HUES48 (cell line): Measurements from ENCODE around the gene PET117.
A peak's percentile ranks its signal among the peaks of the same experiment; 100 is the strongest.
"Not testable (repeated sequence)": the region's sequence is repeated elsewhere in the genome, so short reads cannot be mapped to it uniquely, and the experiment has no call there.

ENCODE experiments used
- H3K27ac ChIP-seq: one replicate; pipeline ENCODE4 v1.7.0; 2013; ENCODE audit warnings: low read depth, low read length, inconsistent platforms
- H3K27me3 ChIP-seq: 2 replicates; pipeline ENCODE4 v1.6.1; 2013; ENCODE audit warnings: mild to moderate bottlenecking, low read length; ENCODE audit not compliant: control insufficient read depth, insufficient read depth
- H3K36me3 ChIP-seq: 2 replicates; pipeline ENCODE4 v1.6.1; 2013; ENCODE audit warnings: low read length; ENCODE audit not compliant: control insufficient read depth, insufficient read depth
- H3K4me1 ChIP-seq: 2 replicates; pipeline ENCODE4 v1.6.1; 2013; ENCODE audit warnings: mild to moderate bottlenecking, low read length; ENCODE audit not compliant: control insufficient read depth, insufficient read depth
- H3K4me3 ChIP-seq: 2 replicates; pipeline ENCODE4 v1.5.1; 2013; ENCODE audit warnings: mild to moderate bottlenecking, low read depth, low read length
- H3K9ac ChIP-seq: 2 replicates; pipeline ENCODE4 v1.6.1; 2013; ENCODE audit warnings: mild to moderate bottlenecking, low read depth, low read length, moderate library complexity
- H3K9me3 ChIP-seq: 2 replicates; pipeline ENCODE4 v1.6.1; 2013; ENCODE audit warnings: low read length; ENCODE audit not compliant: control insufficient read depth, insufficient read depth

PET117 gene

DNA sequence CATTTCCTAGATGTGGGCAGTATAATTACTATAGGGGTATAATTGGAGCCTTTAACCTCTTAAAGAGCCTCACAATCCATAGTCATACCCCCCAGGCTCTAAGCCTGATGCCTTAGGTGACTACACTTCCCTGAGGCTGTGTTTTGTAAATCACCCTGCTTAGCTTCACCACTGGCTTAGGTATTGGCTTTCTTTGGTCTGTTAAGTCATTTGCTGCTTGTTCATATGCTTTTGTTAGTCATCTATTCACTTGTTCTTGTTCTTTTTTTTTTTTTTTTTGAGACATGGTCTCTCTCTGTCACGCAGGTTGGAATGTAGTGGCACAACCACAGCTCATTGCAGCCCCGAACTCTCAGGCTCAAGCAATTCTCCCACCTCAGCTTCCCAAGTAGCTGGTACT, 26.7 kb downstream of the PET117 start:
- no peak overlapping the region for H3K4me3 ChIP-seq
- H3K27me3 ChIP-seq: no peaks in the 10 kb centered on the region
- H3K36me3 ChIP-seq: peaks cover 60% of the 10 kb centered on the region

DNA sequence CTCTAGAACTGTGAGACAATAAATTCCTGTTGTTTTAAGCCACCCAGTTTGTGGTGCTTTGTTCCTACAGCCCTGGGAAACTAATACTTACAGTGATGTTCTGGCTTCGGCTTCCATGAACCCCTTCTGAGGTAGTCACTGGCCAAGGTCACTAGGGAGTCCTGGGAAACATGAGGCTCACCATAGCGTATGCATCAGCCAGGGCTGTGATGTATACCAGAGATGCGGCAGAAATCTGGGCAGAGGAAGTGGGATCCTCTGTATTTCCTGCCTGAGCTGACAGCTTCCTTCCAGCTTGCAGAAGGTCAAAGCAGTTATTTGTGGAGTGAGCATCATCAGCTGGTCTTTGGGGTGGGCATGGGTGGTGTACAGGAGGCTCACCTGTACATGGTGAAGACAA, 27.9 kb downstream of the PET117 start:
- H3K4me3 ChIP-seq: no peak overlapping the region
- no peaks in the 10 kb centered on the region for H3K27me3 ChIP-seq
- peak overlapping the region; percentile 42 for H3K27ac ChIP-seq
- no peaks in the 10 kb centered on the region for H3K9me3 ChIP-seq
- no peak overlapping the region for H3K9ac ChIP-seq
- peaks cover 54% of the 10 kb centered on the region for H3K36me3 ChIP-seq
- peaks cover 17% of the 10 kb centered on the region for H3K4me1 ChIP-seq

More for the DNA sequence above, 26.7 kb downstream of the PET117 start:
- Histone ChIP-seq H3K9me3 (no peaks in the 10 kb centered on the region), H3K4me1 (peaks cover 17% of the 10 kb centered on the region), H3K27ac (peak overlapping the region; percentile 7), H3K9ac (no peak overlapping the region)

DNA sequence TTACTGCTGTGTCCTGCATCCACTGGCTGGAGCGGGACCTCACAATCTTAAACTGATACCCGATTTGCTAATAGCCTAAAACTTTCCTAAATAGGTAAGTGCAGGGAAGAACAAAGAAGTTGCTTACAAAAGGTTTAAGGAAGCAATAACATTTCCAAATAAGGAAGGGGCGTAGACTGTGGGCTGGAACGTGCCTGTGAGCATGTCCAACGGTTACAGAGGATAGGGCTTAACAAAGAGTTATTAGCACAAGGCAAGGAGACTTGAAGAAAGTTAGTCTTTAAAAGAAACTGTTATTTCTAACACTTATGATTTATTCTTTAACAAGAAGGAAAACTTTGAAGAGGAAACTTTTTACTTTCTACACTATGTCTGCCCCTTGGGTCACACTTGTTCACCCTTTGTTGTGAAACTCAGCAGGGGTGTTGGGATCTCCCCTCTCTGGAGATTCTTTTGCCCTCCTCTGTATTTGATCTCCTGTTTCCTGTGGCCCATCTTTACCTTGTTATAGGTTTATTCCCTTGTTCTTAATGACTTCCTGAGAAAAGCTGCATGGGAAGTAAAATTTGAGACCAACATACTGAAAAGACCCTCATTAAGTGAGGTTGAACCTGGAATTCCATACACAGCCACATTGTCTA, 28.7 kb downstream of the PET117 start:
- 0 out of 2 replicates have a peak overlapping the region, but pooled peaks have one; percentile 22 for H3K9ac ChIP-seq
- no peaks in the 10 kb centered on the region for H3K9me3 ChIP-seq
- H3K36me3 ChIP-seq: peaks cover 53% of the 10 kb centered on the region
- peak overlapping the region; percentile 64 for H3K27ac ChIP-seq
- peaks cover 17% of the 10 kb centered on the region for H3K4me1 ChIP-seq
- H3K4me3 ChIP-seq: no peak overlapping the region
- no peaks in the 10 kb centered on the region for H3K27me3 ChIP-seq

DNA sequence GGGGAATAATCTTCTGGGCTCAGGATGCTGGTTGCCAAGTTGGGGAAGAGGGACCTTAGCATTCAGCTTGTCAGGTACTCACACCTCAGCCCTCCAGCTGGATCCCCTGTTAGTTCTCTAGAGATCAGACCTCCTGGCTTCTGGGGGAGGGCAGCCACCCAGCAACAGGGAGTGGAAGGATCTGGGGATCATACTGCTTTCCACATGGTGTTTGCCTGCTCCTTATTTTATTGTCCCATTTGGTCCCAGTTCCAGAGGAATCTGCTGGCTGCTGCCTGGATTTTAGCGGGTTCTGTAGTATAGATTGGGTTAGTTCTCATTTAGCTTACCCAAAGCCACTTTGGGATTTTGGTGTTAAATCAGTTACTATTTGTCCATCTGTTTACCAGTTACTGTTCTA, 29.3 kb downstream of the PET117 start:
- Histone ChIP-seq H3K36me3 (peaks cover 47% of the 10 kb centered on the region), H3K4me3 (no peak overlapping the region), H3K27ac (peak overlapping the region; percentile 64), H3K4me1 (peaks cover 17% of the 10 kb centered on the region), H3K27me3 (no peaks in the 10 kb centered on the region), H3K9ac (0 out of 2 replicates have a peak overlapping the region, but pooled peaks have one; percentile 22), H3K9me3 (no peaks in the 10 kb centered on the region)

DNA sequence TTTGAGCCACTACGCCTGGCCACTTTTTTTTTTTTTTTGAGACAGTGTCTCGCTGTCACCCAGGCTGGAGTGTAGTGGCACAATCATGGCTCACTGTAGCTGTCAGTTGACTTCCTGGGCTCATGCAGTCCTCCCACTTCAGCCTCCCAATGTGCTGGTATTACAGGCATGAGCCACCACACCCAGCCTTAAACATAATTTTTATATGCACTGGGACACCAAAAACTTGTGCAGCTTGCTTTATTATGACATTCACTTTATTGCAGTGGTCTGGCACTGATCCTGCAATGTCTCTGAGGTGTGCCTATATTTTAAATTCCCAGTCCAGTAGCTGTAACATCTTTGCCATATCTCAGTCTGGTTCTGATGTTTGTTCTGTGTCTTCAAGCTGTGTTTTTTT, 34.7 kb downstream of the PET117 start:
- H3K27ac ChIP-seq: no peak overlapping the region
- H3K9ac ChIP-seq: no peak overlapping the region
- H3K4me1 ChIP-seq: peaks cover 5% of the 10 kb centered on the region; the same call in 1 of the 2 replicates
- H3K27me3 ChIP-seq: no peaks in the 10 kb centered on the region
- H3K9me3 ChIP-seq: no peaks in the 10 kb centered on the region
- H3K4me3 ChIP-seq: no peak overlapping the region
- H3K36me3 ChIP-seq: peaks cover 24% of the 10 kb centered on the region; the same call in 1 of the 2 replicates

- no peak overlapping the region for H3K27ac ChIP-seq
- H3K4me1 ChIP-seq: peaks cover 5% of the 10 kb centered on the region; the same call in 1 of the 2 replicates
- H3K36me3 ChIP-seq: peaks cover 16% of the 10 kb centered on the region
These were observed 37.4 kb downstream of the PET117 start for GRCh38 chr20:18174906-18175683.

GRCh38 chr20:18176318-18176785, 38.7 kb downstream of the PET117 start:
- Histone ChIP-seq H3K27me3 (no peaks in the 10 kb centered on the region), H3K9ac (0 out of 2 replicates have a peak overlapping the region, but pooled peaks have one; percentile 26), H3K4me3 (no peak overlapping the region), H3K9me3 (no peaks in the 10 kb centered on the region; the same call in 1 of the 2 replicates), H3K27ac (no peak overlapping the region), H3K4me1 (peaks cover 5% of the 10 kb centered on the region; the same call in 1 of the 2 replicates), H3K36me3 (peaks cover 20% of the 10 kb centered on the region)

More at GRCh38 chr20:18174906-18175683, 37.4 kb downstream of the PET117 start:
- H3K9ac ChIP-seq: no peak overlapping the region
- no peak overlapping the region for H3K4me3 ChIP-seq
- no peaks in the 10 kb centered on the region; the same call in 1 of the 2 replicates for H3K9me3 ChIP-seq
- H3K27me3 ChIP-seq: no peaks in the 10 kb centered on the region

DNA sequence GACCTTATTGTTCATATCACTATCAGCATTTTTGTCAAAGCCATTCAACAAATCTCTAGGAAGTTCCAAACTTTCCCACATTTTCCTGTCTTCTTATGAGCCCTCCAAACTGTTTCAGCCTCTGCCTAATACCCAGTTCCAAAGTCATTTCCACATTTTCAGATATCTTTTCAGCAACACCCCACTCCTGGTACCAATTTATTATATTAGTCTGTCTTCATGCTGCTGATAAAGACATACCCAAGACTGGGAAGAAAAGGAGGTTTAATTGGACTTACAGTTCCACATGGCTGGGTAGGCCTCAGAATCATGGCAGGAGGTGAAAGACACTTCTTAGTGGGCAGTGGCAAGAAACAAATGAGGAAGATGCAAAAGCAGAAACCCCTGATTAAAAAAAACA, 42.7 kb downstream of the PET117 start:
- H3K9ac ChIP-seq, H3K4me1 ChIP-seq, H3K4me3 ChIP-seq, H3K9me3 ChIP-seq, H3K27me3 ChIP-seq, H3K27ac ChIP-seq: not testable (repeated sequence)
- H3K36me3 ChIP-seq: peaks cover 48% of the 10 kb centered on the region

DNA sequence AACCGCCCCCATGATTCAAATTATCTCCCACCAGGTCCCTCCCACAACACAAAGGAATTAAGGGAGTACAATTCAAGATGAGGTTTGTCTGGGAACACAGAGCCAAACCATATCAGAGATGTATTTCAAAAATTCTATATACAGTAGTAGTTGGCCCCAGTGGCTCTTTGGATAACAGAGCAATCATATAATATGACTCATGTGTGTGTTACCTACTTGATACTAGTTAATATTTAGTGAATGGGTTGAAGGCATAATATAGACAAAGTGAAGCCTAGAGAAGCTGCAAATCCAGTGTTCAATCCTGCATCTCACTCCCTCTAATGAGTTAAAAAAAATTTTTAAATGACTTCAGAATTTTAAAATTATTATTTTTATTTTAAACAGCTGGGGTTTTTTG, 43.2 kb downstream of the PET117 start:
- H3K27ac ChIP-seq: no peak overlapping the region
- H3K4me3 ChIP-seq: no peak overlapping the region
- no peak overlapping the region for H3K9ac ChIP-seq
- H3K36me3 ChIP-seq: peaks cover 53% of the 10 kb centered on the region
- peaks cover 5% of the 10 kb centered on the region; the same call in 1 of the 2 replicates for H3K4me1 ChIP-seq
- H3K9me3 ChIP-seq: no peaks in the 10 kb centered on the region; the same call in 1 of the 2 replicates
- no peaks in the 10 kb centered on the region for H3K27me3 ChIP-seq

DNA sequence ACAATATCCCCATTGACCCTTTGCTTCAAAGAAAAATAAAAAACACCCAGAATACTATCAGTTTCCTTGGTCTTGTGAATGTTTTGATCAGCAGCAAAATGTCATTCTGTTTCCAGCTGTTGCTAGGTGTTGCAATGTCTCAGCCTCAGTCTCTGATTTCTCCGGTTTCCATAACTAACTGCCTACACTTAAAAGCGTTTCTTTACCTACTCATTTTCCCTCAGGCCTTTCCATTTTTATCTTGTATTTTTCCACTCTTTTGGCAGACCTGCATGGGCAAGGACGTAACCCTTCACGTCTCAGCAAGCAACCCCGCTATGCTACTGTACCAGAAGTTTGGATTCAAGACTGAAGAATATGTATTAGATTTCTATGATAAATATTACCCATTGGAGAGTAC, 49.4 kb downstream of the PET117 start:
- no peak overlapping the region for H3K27ac ChIP-seq
- no peaks in the 10 kb centered on the region for H3K9me3 ChIP-seq
- H3K9ac ChIP-seq: no peak overlapping the region
- peaks cover 75% of the 10 kb centered on the region for H3K36me3 ChIP-seq
- no peaks in the 10 kb centered on the region for H3K4me1 ChIP-seq
- H3K4me3 ChIP-seq: no peak overlapping the region
- H3K27me3 ChIP-seq: no peaks in the 10 kb centered on the region

- Histone ChIP-seq H3K9me3 (no peaks in the 10 kb centered on the region; the same call in 1 of the 2 replicates), H3K4me1 (no peaks in the 10 kb centered on the region), H3K9ac (no peak overlapping the region), H3K27ac (no peak overlapping the region), H3K36me3 (peaks cover 63% of the 10 kb centered on the region), H3K27me3 (no peaks in the 10 kb centered on the region), H3K4me3 (no peak overlapping the region)
These were observed 50.8 kb downstream of the PET117 start for GRCh38 chr20:18188434-18188833.
